NCI-H2107 treated with DMSO at 0.1 percent for 48 hours (cell line): ENCODE measurements around the gene MRPS10.
"Not testable (repeated sequence)": the region's sequence is repeated elsewhere in the genome, so short reads cannot be mapped to it uniquely, and the experiment has no call there.

Experiments used
- DNase-seq: peaks from one replicate; lab custom pipeline; 2025; ENCODE audit not compliant: unreplicated experiment; lab: John Stamatoyannopoulos, UW

Gene MRPS10

DNA sequence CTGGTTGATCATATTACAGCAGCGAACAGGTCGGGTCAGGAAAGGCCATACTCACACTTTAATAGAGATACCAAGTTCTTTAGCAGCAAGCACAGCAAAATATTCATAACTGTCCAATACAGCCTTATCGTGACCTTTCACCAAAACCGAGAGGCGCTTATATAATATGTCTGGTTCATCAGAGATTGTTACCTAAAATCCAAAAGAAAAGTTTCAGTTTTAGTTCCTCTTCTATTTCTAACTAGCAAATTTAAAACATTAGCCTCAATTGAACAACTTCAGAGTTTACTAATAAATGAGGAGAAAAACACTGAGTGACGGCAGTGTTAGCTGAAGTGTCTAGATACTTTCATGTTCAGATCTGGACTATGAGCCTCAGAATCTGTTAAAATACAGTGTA is 5.9 kb downstream of the MRPS10 start:
- DNase-seq, result no peak

DNA sequence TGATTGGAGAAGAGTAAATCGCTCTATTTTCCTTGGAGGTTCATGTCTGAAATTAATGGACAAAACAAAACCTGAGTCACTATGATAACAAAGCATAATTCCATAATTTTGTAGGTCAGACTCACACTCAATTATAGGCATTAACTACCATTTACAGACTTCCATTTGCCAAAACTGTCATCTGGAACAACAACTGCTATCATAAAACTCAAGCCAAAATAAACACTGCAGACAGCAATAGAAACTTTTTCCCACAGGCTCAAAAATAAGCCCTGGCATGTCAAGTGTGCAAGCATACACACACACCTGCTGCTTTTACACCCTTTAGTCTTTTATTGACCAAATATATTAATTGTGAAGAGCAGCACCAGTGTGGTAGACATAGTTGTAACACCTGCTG is 7.1 kb downstream of the MRPS10 start:
- DNase-seq, result peak; percentile 11

DNA sequence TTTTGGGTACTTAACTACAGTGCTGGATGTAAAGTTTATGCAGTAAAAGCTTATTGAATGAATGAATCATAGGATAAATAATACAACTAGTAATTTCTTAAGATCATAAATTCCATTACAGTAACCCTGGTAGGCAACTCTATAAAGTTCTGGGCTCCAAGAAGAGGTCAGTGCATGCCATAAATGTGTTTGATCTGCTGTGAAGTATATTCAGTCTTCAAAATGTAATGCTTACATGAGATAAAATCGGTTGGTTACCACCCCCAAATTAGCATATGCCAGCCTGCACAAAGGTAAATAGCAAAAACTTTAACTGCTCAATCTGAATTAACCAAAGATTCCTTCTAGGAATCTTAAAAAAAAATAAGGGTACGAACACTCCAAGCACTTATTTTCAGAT is 10.1 kb downstream of the MRPS10 start:
- DNase-seq, result not testable (repeated sequence)

- no peak for DNase-seq
These were observed 12.8 kb downstream of the MRPS10 start for GRCh38 chr6:42204768-42205282.

GRCh38 chr6:42203183-42203582 is 14.5 kb downstream of the MRPS10 start:
- no peak for DNase-seq

GRCh38 chr6:42202131-42202915 is 15.3 kb downstream of the MRPS10 start:
- DNase-seq, result not testable (repeated sequence)

DNA sequence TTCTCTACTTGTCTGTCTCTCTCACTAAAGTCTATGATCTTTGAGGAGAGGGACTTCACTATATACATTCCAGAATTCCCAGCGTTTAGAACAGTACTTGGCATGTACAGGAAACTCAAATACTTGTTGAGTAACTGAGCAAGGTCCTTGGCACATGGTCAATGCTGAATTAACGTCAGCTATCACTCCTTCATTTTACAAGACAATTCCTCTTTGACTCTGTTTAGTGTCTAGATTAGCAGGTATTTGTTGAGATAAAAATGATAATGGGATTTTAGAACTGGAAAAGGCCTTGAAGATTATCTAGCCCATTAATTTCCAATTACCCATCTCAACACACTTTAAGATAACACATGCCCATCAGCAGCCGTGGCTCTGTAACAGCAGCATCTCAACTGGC is 16.3 kb downstream of the MRPS10 start:
- DNase-seq, result no peak

DNA sequence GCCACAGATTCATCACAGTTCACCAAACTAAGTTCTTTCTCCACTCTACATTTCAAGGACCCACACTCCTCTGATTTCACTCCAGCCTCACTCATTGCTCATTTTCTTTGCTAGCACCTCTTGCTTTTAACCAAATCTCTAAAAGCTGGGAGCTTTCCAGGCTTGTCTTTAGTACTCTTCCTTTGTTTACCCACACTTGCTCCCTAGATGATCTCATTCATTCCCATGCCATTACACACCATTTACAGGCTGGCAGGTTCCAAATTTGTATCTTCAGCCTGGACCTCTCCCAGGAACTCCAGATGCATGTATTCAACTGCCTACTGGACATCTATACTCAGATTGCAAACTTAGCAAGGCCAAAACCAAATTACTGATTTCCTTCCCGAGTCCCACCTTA is 17.6 kb downstream of the MRPS10 start:
- DNase-seq, result no peak

DNA sequence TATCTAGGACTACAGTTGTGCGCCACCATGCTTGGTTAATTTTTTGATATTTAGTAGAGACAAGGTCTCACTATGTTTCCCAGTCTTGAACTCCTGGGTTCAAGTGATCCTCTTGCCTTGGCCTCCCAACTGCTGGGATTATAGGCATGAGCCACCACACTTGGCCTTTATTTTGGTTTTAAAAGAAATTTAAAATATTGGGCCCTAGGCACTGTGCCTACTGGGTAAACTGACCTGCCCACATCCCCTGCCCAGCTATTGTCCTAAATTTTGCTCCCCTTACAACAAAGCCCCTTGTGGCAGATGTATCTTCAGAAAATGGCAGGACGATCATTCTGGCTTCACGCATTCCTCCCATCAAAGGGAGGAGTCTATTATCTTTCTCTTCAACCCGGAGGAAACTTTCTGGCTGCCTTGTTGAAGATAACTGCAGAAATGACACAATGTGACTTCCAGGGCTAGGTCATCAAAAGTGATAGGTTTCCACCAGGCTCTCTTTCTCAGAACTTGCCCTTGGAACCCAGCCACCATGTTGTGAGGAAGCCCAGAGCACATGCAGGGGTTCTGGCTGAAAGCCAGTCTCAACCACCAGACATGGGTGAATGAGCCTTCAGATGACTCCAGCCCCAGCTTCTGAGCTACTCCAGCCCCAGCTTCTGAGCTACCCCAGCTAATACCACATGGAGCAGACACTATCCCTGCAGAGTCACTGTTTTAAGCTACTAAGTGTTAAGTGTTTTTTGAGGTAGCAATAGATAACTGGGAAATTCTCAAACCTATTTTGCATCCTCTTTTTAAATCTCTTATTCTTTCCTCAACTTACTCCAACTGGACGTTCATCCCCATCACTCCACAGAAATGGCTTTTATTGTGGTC is 18.3 kb downstream of the MRPS10 start:
- no peak for DNase-seq

DNA sequence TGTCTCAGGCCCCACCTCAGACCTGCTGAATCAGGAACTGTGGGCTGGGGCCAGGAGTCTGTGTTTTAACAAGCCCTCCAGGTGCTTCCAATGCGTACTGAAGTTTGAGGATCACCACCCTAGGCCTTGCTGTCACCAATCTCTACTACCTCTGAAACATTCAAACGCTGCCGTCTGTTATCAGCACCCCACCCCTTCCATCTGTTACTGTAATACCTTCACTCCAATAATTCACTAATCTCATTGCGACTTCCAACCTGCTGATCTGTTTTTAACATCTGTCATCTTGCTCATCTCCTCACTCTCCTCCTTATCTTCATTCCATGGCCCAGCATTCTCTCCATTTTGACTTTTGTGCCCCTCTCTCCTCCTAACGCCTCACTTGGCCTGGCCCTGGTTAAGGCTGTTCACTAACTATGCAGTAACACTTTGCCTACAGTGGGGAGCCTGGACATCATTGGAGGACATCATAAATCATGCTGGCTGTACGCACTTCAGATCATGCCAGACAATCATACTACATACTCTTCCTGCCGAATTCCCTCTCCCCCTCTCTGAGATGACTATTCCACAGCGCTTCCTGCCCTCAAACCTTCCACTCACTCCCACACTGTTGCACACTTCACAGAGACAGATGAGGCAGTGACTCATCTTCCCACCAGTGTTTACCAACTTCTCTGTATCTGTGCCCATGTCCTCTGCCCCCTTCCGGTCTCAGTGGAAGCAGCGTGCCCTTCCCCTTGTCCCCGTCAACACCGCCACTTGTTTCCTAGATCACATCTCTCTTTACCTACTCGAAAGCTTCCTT is 19.9 kb downstream of the MRPS10 start:
- no peak for DNase-seq

GRCh38 chr6:42195415-42195814 is 22.2 kb downstream of the MRPS10 start:
- no peak for DNase-seq

GRCh38 chr6:42194056-42194455 is 23.6 kb downstream of the MRPS10 start:
- DNase-seq, result no peak

DNA sequence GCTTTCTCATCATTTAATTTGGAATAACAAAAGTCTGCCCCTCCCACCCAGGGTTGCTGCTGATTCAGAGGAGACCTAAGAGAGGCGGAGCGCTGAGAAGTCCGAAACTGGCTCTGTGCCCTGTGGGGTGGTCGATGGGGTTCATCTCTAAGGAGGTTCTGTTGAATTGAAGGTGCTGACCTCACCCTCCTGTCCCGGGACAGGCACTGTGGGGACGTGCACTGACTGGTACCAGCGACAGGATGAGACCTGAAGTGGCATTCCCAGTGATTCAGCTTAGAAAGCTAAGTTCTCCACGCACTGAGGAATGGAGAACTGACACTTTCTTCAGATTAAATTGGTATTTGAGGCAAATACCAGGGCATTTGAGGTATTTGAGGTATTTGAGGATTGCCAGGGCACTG is 24.2 kb downstream of the MRPS10 start:
- no peak for DNase-seq

DNA sequence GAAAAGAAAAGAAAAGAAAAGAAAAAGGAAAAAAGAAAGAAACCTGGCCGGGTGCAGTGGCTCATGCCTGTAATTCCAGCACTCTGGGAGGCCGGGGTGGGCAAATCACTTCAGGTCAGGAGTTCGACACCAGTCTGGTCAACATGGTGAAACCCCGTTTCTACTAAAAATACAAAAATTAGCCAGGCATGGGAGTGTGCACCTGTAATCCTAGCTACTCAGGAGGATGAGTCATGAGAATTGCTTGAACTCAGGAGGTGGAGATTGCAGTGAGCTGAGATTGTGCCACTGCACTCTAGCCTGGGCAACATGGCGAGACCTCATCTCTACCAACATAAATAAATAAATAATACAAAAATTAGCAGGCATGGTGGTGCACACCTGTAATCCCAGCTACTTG is 25.3 kb downstream of the MRPS10 start:
- not testable (repeated sequence) for DNase-seq

DNA sequence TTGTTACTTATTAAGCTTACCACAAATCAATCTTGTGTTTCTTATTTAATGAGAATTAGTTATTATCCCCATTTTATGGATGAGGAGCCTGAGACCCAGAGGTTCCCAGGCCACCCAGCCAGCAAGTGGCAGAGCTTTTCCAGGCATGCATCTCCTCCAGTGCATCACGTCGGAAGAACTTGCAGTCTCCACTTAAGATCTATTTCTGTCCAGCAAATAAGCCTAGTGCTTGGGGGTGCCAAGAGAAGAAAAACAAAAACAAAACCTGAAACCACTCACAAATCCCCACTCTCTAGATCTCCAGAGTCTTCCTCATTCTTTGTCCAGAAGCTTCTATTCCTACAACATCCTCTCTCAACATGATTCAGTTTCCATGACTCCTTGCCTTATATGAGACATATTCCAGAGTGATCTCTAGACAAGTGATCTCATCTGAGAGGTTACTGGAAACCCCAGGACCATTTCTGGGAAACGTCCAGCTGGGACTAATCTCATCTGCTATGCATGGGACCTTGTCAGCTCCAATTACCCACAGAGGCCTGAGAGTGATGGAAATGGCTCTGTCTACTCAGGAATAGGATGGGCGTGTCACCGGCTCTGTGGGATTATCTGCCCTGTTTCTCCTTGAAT is 27.0 kb downstream of the MRPS10 start:
- DNase-seq, result no peak

DNA sequence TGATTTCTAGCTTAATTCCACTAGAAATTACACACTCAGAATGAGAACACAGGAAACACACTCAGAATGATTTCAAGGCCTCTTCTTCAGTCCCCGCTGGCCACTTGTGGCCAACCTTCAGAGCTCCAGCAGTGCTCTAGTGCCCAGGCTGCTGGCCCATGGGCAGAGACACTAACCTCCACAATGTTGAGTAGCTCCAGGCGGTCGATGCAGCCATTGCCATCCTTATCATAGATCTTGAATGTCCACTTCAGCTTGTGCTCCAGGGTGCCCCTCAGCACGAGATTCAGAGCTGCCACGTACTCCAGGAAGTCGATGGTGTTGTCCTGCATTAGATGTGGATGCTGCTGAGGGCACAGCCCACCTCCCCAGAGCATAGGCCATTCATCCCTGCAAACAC is 29.3 kb downstream of the MRPS10 start:
- no peak for DNase-seq

DNA sequence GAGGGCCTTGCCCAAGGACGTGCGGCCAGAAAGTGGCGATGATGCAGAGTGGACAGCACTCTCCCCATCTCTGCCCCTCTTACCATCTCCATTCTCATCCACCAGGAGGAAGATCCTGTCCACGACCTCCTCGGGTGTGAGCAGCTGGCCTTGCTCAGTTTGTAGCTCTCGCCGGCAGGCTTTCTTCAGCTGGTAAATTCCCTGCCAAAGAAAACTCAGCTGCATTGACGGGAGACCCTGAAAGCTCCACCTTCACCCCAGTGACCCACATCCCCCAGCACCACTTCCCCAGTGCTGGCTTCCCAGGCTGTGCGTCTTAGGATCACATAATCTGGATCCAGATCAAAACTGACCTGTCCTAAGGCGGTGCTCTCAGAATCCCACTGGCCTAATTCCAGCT is 32.1 kb downstream of the MRPS10 start:
- DNase-seq, result no peak

GRCh38 chr6:42184475-42184874 is 33.2 kb downstream of the MRPS10 start:
- DNase-seq, result no peak

- no peak for DNase-seq
These were observed 35.6 kb downstream of the MRPS10 start for GRCh38 chr6:42182101-42182500.

GRCh38 chr6:42179945-42180313 is 37.7 kb downstream of the MRPS10 start:
- DNase-seq, result no peak
